GM21786 (cell line): ENCODE measurements around the gene NOC2L.

ENCODE experiments used
- ATAC-seq: cut with Tn5 transposase; IDR thresholded peaks from one replicate; pipeline ENCODE4 v1.9.1; 2021; ENCODE audit not compliant: unreplicated experiment

The NOC2L gene

GRCh38 chr1:958823-959730 lies at the start of gene NOC2L:
Gene NOC2L (minus strand): TSS chr1:959256. CDS start chr1:959240, 16 bp downstream.
- ATAC-seq, result peak; percentile 75

GRCh38 chr1:1006305-1007159 lies 47.5 kb upstream of the NOC2L start:
- no peak for ATAC-seq

- ATAC-seq, result no peak
These were observed 46.8 kb upstream of the NOC2L start for GRCh38 chr1:1005774-1006304.

GRCh38 chr1:1004780-1005697 lies 46.0 kb upstream of the NOC2L start:
- no peak for ATAC-seq

GRCh38 chr1:1004420-1004779 lies 45.3 kb upstream of the NOC2L start:
- ATAC-seq, result no peak

- ATAC-seq, result no peak
These were observed 44.8 kb upstream of the NOC2L start for GRCh38 chr1:1003618-1004419.

- ATAC-seq, result no peak
These were observed 42.2 kb upstream of the NOC2L start for GRCh38 chr1:1001057-1001783.

GRCh38 chr1:1000357-1001056 lies 41.5 kb upstream of the NOC2L start:
- no peak for ATAC-seq

GRCh38 chr1:999725-1000356 lies 40.8 kb upstream of the NOC2L start, which contains the start of gene HES4:
Gene HES4 (minus strand): TSS chr1:1000097. CDS start chr1:999973, 124 bp downstream.
- no peak for ATAC-seq

- ATAC-seq, result no peak
These were observed 40.1 kb upstream of the NOC2L start for GRCh38 chr1:998995-999724.

- no peak for ATAC-seq
These were observed 39.6 kb upstream of the NOC2L start for GRCh38 chr1:998745-998994.

GRCh38 chr1:997993-998744 lies 39.1 kb upstream of the NOC2L start:
- no peak for ATAC-seq

- ATAC-seq, result no peak
These were observed 38.6 kb upstream of the NOC2L start for GRCh38 chr1:997713-997992.

GRCh38 chr1:996851-997712 lies 38.0 kb upstream of the NOC2L start:
- no peak for ATAC-seq

GRCh38 chr1:995665-996633 lies 36.9 kb upstream of the NOC2L start:
- ATAC-seq, result no peak
